Choroid plexus epithelial cell (primary cell): ENCODE results near the gene C1orf21.
A peak's percentile ranks its signal among the peaks of the same experiment; 100 is the strongest.

ENCODE experiments used
- DNase-seq: peaks from one replicate; pipeline ENCODE4 v3.0.0-alpha.2; 2010; ENCODE audit warnings: low read depth
- H3K4me3 ChIP-seq: 2 replicates; pipeline ENCODE4 v1.5.1; 2011; ENCODE audit warnings: low read depth, mild to moderate bottlenecking, control low read depth, low read length, moderate library complexity
- CTCF ChIP-seq: conservative IDR thresholded peaks from 2 replicates; pipeline ENCODE4 v1.5.1; 2011; ENCODE audit warnings: low read depth, mild to moderate bottlenecking, control low read depth, inconsistent platforms, low read length, moderate library complexity

Gene C1orf21

GRCh38 chr1:184425449-184426277, 38.8 kb downstream of the C1orf21 start:
- no peak for DNase-seq
- H3K4me3 ChIP-seq = no peak overlapping the region
- TF ChIP-seq CTCF = no peak

GRCh38 chr1:184426278-184426674, 39.4 kb downstream of the C1orf21 start:
- H3K4me3 ChIP-seq = no peak overlapping the region
- no peak for TF ChIP-seq CTCF
- DNase-seq = no peak

GRCh38 chr1:184427722-184428121, 40.9 kb downstream of the C1orf21 start:
- DNase-seq = no peak
- no peak for TF ChIP-seq CTCF
- no peak overlapping the region for H3K4me3 ChIP-seq

- no peak overlapping the region for H3K4me3 ChIP-seq
- DNase-seq = no peak
- TF ChIP-seq CTCF = peak; percentile 20
These were observed 41.8 kb downstream of the C1orf21 start for GRCh38 chr1:184428604-184429003.

GRCh38 chr1:184429335-184429734, 42.5 kb downstream of the C1orf21 start:
- no peak overlapping the region for H3K4me3 ChIP-seq
- no peak for DNase-seq
- no peak for TF ChIP-seq CTCF

- no peak for TF ChIP-seq CTCF
- DNase-seq = no peak
- no peak overlapping the region for H3K4me3 ChIP-seq
These were observed 47.2 kb downstream of the C1orf21 start for GRCh38 chr1:184433956-184434502.

GRCh38 chr1:184437291-184437690, 50.5 kb downstream of the C1orf21 start:
- DNase-seq = no peak
- no peak for TF ChIP-seq CTCF
- H3K4me3 ChIP-seq = no peak overlapping the region
